ENCODE data around the gene STX1A. TPM values are rescaled to one million over a fixed set of nuclear protein-coding genes. Genes with fewer than 3 reads are reported as not detected.

STX1A gene
- total and polyA plus RNA-seq, 12 donors, result 0.52 to 28.1 (median 5.2) TPM

- H3K27me3 ChIP-seq, result no peaks in the 10 kb centered on the region
- WGBS, 4 donors, result 89 to 96% (median 92%) methylated on average over 10 of the region's 10 CpGs
- no peak overlapping the region for H3K4me3 ChIP-seq
- TF ChIP-seq POLR2A (IDR thresholded peaks at IDR 0.05) (no peak), CTCF (IDR thresholded peaks at IDR 0.05) (no peak)
- H3K36me3 ChIP-seq (replicated peaks in 1 of 2), result no peaks in the 10 kb centered on the region
- H3K9me3 ChIP-seq (replicated peaks in 1 of 3), result no peaks in the 10 kb centered on the region
- DNase-seq, result no peak
- intact Hi-C loops (cut with DNase I), result no loop called here
- H3K4me1 ChIP-seq (replicated peaks in 1 of 2), result no peaks in the 10 kb centered on the region
- no peak overlapping the region for H3K27ac ChIP-seq
Measured at GRCh38 chr7:73705551-73705920, 13.9 kb downstream of the STX1A start.

GRCh38 chr7:73704640-73705550 is 14.6 kb downstream of the STX1A start:
- TF ChIP-seq CTCF (IDR thresholded peaks at IDR 0.05) (no peak), POLR2A (IDR thresholded peaks at IDR 0.05) (no peak)
- Histone ChIP-seq H3K4me3 (no peak overlapping the region), H3K4me1 (replicated peaks in 1 of 2) (no peaks in the 10 kb centered on the region), H3K36me3 (replicated peaks in 1 of 2) (peaks cover 0 to under 1% of the 10 kb centered on the region in 2 donors), H3K27ac (no peak overlapping the region), H3K9me3 (replicated peaks in 1 of 3) (no peaks in the 10 kb centered on the region), H3K27me3 (no peaks in the 10 kb centered on the region)
- 84 to 89% (median 88%) methylated on average over 15 to 23 of the region's 23 CpGs for WGBS, 4 donors
- intact Hi-C loops (cut with DNase I), result no loop called here
- no peak for DNase-seq

GRCh38 chr7:73703757-73704639 is 15.5 kb downstream of the STX1A start:
- intact Hi-C loops (cut with DNase I), result no loop called here
- no peaks in the 10 kb centered on the region for H3K9me3 ChIP-seq (replicated peaks in 1 of 3)
- H3K27ac ChIP-seq, result no peak overlapping the region
- DNase-seq, result peak; percentile 62 to 77 (median 67)
- H3K36me3 ChIP-seq (replicated peaks in 1 of 2), result peaks cover 0 to 8% of the 10 kb centered on the region in 2 donors
- H3K4me3 ChIP-seq, result peak overlapping the region in 1 of 4 donors; percentile 9
- no peaks in the 10 kb centered on the region for H3K27me3 ChIP-seq
- WGBS, 4 donors, result 30 to 74% (median 34%) methylated on average over 11 to 41 of the region's 45 CpGs
- H3K4me1 ChIP-seq (replicated peaks in 1 of 2), result no peaks in the 10 kb centered on the region
- TF ChIP-seq CTCF (IDR thresholded peaks at IDR 0.05) (no peak), POLR2A (IDR thresholded peaks at IDR 0.05) (no peak)

- H3K36me3 ChIP-seq (replicated peaks in 1 of 2), result peaks cover 0 to 16% of the 10 kb centered on the region in 2 donors
- no peaks in the 10 kb centered on the region for H3K9me3 ChIP-seq (replicated peaks in 1 of 3)
- no peak overlapping the region for H3K27ac ChIP-seq
- H3K27me3 ChIP-seq, result no peaks in the 10 kb centered on the region
- no peaks in the 10 kb centered on the region for H3K4me1 ChIP-seq (replicated peaks in 1 of 2)
- TF ChIP-seq CTCF (IDR thresholded peaks at IDR 0.05) (no peak), POLR2A (IDR thresholded peaks at IDR 0.05) (no peak)
- intact Hi-C loops (cut with DNase I), result no loop called here
- DNase-seq, result no peak
- H3K4me3 ChIP-seq, result no peak overlapping the region
- 74 to 79% (median 76%) methylated on average over 13 of the region's 13 CpGs for WGBS, 4 donors
Measured at GRCh38 chr7:73703225-73703624, 16.2 kb downstream of the STX1A start.
